Progenitor cell of endocrine pancreas (in vitro differentiated cells): ENCODE measurements around the gene C17orf67. TPM values are rescaled to one million over a fixed set of nuclear protein-coding genes. Genes with fewer than 3 reads are reported as not detected.

Experiments used
- DNase-seq: peaks from one replicate; pipeline ENCODE4 v3.0.0; 2021; ENCODE audit warnings: low spot score; ENCODE audit not compliant: unreplicated experiment
- H3K27ac Mint-ChIP-seq: 2 replicates; pipeline ENCODE4 v1.8.0; 2021; ENCODE audit warnings: mild to moderate bottlenecking, moderate library complexity, mixed read lengths
- H3K27me3 Mint-ChIP-seq: 2 replicates; pipeline ENCODE4 v1.8.0; 2021; ENCODE audit warnings: mixed read lengths
- H3K36me3 Mint-ChIP-seq: 2 replicates; pipeline ENCODE4 v1.8.0; 2022; ENCODE audit warnings: mixed read lengths; ENCODE audit not compliant: insufficient read depth
- H3K4me1 Mint-ChIP-seq: 2 replicates; pipeline ENCODE4 v1.8.0; 2021; ENCODE audit warnings: low read depth, mixed read lengths
- H3K4me3 Mint-ChIP-seq: 2 replicates; pipeline ENCODE4 v1.8.0; 2021; ENCODE audit warnings: low read depth, mild to moderate bottlenecking, moderate library complexity, mixed read lengths
- H3K9me3 Mint-ChIP-seq: 2 replicates; pipeline ENCODE4 v1.8.0; 2021; ENCODE audit warnings: low read depth, mixed read lengths
- total RNA-seq: library from RNA; stranded (reverse); gene quantifications from 2 replicates; pipeline ENCODE4 v1.2.1, GENCODE V29; 2021
- TF ChIP-seq, protein P1 (sequence below): fragments of 200-600 bp; sonication (generic); IDR thresholded peaks from one replicate; pipeline ENCODE4 v1.5.0; 2021; ENCODE audit warnings: antibody characterized with exemption, mild to moderate bottlenecking; ENCODE audit not compliant: unreplicated experiment

C17orf67 gene
- total RNA-seq, 1 donor from 2014 or later: 0.65 TPM

DNA sequence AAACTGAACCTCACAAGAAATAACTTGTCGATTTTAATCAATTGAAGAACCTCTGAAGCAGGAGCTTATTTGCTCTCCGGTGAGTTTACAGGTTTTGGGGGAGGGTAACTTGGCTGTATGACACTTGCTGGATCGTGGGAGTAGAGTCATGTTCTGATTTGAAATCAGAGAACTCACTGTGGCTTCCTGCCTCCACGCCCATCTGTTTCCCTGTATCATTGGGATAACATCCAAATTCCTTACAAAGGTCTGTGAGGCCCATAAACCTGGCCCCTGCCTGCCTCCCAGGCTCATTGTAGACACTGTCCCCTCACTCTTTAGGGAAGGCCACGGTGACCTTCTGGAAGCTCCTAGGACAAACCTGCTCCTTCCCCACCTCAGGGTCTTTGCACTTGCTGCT, 48.3 kb downstream of the C17orf67 start:
- H3K4me3 Mint-ChIP-seq: no peak overlapping the region
- H3K4me1 Mint-ChIP-seq: peaks cover 9% of the 10 kb centered on the region
- no peak for DNase-seq
- no peaks in the 10 kb centered on the region for H3K36me3 Mint-ChIP-seq
- H3K27me3 Mint-ChIP-seq: peaks cover 27% of the 10 kb centered on the region
- TF ChIP-seq, protein P1, sequence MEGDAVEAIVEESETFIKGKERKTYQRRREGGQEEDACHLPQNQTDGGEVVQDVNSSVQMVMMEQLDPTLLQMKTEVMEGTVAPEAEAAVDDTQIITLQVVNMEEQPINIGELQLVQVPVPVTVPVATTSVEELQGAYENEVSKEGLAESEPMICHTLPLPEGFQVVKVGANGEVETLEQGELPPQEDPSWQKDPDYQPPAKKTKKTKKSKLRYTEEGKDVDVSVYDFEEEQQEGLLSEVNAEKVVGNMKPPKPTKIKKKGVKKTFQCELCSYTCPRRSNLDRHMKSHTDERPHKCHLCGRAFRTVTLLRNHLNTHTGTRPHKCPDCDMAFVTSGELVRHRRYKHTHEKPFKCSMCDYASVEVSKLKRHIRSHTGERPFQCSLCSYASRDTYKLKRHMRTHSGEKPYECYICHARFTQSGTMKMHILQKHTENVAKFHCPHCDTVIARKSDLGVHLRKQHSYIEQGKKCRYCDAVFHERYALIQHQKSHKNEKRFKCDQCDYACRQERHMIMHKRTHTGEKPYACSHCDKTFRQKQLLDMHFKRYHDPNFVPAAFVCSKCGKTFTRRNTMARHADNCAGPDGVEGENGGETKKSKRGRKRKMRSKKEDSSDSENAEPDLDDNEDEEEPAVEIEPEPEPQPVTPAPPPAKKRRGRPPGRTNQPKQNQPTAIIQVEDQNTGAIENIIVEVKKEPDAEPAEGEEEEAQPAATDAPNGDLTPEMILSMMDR: no peak
- H3K27ac Mint-ChIP-seq: no peak overlapping the region
- no peaks in the 10 kb centered on the region for H3K9me3 Mint-ChIP-seq

DNA sequence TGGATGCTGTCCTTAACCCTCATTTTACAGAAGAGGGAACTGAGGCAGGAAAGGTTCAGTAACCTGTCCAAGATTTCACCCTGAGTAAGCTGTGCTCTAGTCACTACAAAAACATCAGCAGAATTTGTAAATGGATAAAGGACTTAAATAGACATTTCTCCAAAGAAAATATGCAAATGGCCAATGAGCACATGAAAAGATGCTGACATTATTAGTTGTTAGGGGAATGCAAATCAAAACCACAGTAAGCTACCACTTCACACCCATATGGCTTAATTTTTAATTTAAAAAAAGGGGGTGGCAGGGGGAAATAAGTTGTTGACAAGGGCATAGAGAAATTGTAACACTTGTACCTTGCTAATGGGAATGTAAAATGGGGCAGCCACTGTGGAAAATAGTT, 51.4 kb downstream of the C17orf67 start:
- Mint-ChIP-seq H3K4me1 (peaks cover 16% of the 10 kb centered on the region), H3K4me3 (no peak overlapping the region), H3K36me3 (no peaks in the 10 kb centered on the region), H3K27me3 (peaks cover 56% of the 10 kb centered on the region), H3K9me3 (no peaks in the 10 kb centered on the region), H3K27ac (no peak overlapping the region)
- TF ChIP-seq, protein P1: no peak
- no peak for DNase-seq

DNA sequence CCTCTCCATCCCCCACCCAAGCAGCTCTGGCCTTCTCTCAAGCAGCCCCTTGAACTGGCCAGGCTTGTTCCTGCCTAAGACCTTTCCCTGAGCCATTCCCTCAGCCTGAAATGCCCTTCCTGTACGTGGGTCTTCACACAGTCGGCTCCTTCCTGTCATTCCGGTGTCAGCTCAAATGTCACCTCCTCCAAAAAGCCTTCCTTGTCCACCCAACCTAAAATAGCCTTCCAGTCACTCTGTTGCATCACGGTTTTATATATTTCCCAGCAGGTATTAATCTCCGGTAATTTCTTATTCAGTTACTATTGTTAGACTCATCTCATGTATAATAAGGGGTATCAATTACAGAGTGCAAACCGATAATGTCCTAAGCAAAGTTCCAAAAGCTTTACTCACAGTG, 51.8 kb downstream of the C17orf67 start:
- Mint-ChIP-seq H3K27me3 (peaks cover 60% of the 10 kb centered on the region), H3K4me1 (peaks cover 16% of the 10 kb centered on the region), H3K36me3 (no peaks in the 10 kb centered on the region), H3K9me3 (no peaks in the 10 kb centered on the region), H3K4me3 (no peak overlapping the region), H3K27ac (no peak overlapping the region)
- TF ChIP-seq, protein P1: no peak
- DNase-seq: no peak

DNA sequence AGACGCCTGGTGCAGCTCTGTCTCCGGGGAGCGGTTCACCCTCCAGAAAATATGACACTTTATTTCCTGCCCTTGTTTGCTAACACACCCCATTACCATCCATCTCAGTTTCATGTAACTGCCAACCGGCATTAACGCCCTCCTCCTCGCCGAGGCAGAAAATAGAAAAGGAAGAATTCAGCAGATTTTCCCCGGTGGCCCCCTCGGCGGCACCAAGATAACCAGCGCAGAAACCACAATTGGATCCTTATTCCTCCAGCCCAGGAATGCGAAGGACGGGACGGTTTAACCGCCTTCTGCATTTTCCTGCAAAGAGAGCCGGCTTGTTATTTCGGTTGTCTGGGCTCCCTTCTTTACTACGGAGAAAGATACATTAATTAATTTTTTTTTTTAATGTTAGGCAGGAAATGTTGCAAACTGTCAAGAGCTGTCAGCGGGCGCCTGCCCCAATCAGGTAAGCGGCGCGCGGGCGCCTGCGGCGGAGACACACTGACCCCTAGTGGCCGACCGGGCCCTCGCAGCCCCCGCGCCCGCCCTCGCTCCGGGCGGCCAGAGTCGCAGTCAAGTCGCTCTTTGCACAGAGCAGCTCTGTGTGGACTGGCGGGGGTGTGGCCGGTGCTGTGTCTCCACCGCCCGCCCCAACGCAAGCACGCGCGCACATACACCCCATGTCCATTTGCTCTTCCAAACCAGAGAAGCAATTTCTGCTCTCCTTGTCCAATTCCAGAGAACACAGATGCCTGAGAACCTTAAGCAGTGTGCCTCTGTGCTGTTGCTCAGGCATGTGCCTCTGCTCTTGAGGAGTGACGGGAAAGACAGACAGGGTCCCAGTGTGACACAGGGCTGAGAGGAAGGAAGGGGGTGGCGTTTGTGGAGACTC, 53.6 kb downstream of the C17orf67 start:
- H3K27me3 Mint-ChIP-seq: peaks cover 59% of the 10 kb centered on the region

DNA sequence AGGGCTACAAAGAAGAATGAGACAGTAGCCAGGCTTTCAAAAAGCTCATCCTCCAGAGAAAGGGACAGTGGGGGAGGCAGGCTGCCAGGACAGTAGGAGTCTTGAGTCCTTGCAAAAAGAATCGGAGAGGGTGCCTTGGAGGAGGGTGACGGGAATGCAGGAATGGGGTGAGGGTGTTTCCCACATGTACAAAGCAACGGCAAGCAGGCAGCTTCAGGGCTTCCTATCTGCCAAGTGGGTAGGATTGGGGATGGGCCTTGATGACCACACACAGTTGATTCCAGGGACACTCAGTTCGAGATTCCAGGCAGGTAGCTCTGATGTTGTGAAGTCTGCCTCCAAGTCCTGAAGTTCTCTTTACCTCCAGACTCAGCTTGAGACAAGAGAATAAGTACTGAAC, 54.4 kb downstream of the C17orf67 start:
- TF ChIP-seq, protein P1: no peak
- H3K36me3 Mint-ChIP-seq: no peaks in the 10 kb centered on the region
- H3K9me3 Mint-ChIP-seq: no peaks in the 10 kb centered on the region
- no peak overlapping the region for H3K27ac Mint-ChIP-seq
- DNase-seq: no peak
- H3K27me3 Mint-ChIP-seq: peaks cover 59% of the 10 kb centered on the region
- peak overlapping the region; percentile 41 for H3K4me3 Mint-ChIP-seq
- H3K4me1 Mint-ChIP-seq: peaks cover 7% of the 10 kb centered on the region

More for the DNA sequence above, 53.6 kb downstream of the C17orf67 start:
- H3K36me3 Mint-ChIP-seq: no peaks in the 10 kb centered on the region
- TF ChIP-seq, protein P1: peak; percentile 99
- H3K9me3 Mint-ChIP-seq: no peaks in the 10 kb centered on the region
- H3K27ac Mint-ChIP-seq: no peak overlapping the region
- DNase-seq: peak; percentile 77
- H3K4me3 Mint-ChIP-seq: peak overlapping the region; percentile 41
- H3K4me1 Mint-ChIP-seq: peaks cover 10% of the 10 kb centered on the region
